GM12865 (cell line): ENCODE measurements around the gene SSH2.
"Not testable (repeated sequence)": the region's sequence is repeated elsewhere in the genome, so short reads cannot be mapped to it uniquely, and the experiment has no call there.

Experiments used
- DNase-seq: peaks from one replicate; pipeline ENCODE4 v3.0.0; 2010; ENCODE audit warnings: low read depth
- H3K4me3 ChIP-seq: 2 replicates; pipeline ENCODE4 v1.5.1; 2011; ENCODE audit warnings: mild to moderate bottlenecking, low read depth, low read length, control low read depth
- CTCF ChIP-seq: IDR thresholded peaks from 2 replicates; pipeline ENCODE4 v1.5.1; 2011; ENCODE audit warnings: low read length, control low read depth, low read depth, inconsistent platforms; ENCODE audit not compliant: insufficient read depth; ENCODE audit errors: missing control alignments

The SSH2 gene

GRCh38 chr17:29873476-29873875, 56.6 kb downstream of the SSH2 start:
- no peak overlapping the region for H3K4me3 ChIP-seq
- no peak for DNase-seq
- TF ChIP-seq CTCF, result no peak

GRCh38 chr17:29870836-29871465, 59.1 kb downstream of the SSH2 start:
- no peak overlapping the region for H3K4me3 ChIP-seq
- DNase-seq, result no peak
- no peak for TF ChIP-seq CTCF

GRCh38 chr17:29867643-29868181, 62.3 kb downstream of the SSH2 start:
- DNase-seq, result no peak
- no peak overlapping the region for H3K4me3 ChIP-seq
- TF ChIP-seq CTCF, result no peak

- no peak for DNase-seq
- no peak overlapping the region for H3K4me3 ChIP-seq
- no peak for TF ChIP-seq CTCF
Measured at GRCh38 chr17:29866746-29867404, 63.2 kb downstream of the SSH2 start.

GRCh38 chr17:29864615-29865014, 65.4 kb downstream of the SSH2 start:
- H3K4me3 ChIP-seq, result no peak overlapping the region
- TF ChIP-seq CTCF, result no peak
- no peak for DNase-seq

- not testable (repeated sequence) for DNase-seq
Measured at GRCh38 chr17:29864123-29864522, 65.9 kb downstream of the SSH2 start.

GRCh38 chr17:29862951-29863350, 67.1 kb downstream of the SSH2 start:
- TF ChIP-seq CTCF, result no peak
- no peak for DNase-seq
- no peak overlapping the region for H3K4me3 ChIP-seq

More at GRCh38 chr17:29864123-29864522, 65.9 kb downstream of the SSH2 start:
- H3K4me3 ChIP-seq, result not testable (repeated sequence)
